ENCODE results near the gene GBF1. TPM values are rescaled to one million over a fixed set of nuclear protein-coding genes. Genes with fewer than 3 reads are reported as not detected.
A peak's percentile ranks its signal among the peaks of the same experiment; 100 is the strongest.

GBF1 gene
- total and polyA plus RNA-seq, 11 donors, result 15.5 to 70.0 (median 48.2) TPM

DNA sequence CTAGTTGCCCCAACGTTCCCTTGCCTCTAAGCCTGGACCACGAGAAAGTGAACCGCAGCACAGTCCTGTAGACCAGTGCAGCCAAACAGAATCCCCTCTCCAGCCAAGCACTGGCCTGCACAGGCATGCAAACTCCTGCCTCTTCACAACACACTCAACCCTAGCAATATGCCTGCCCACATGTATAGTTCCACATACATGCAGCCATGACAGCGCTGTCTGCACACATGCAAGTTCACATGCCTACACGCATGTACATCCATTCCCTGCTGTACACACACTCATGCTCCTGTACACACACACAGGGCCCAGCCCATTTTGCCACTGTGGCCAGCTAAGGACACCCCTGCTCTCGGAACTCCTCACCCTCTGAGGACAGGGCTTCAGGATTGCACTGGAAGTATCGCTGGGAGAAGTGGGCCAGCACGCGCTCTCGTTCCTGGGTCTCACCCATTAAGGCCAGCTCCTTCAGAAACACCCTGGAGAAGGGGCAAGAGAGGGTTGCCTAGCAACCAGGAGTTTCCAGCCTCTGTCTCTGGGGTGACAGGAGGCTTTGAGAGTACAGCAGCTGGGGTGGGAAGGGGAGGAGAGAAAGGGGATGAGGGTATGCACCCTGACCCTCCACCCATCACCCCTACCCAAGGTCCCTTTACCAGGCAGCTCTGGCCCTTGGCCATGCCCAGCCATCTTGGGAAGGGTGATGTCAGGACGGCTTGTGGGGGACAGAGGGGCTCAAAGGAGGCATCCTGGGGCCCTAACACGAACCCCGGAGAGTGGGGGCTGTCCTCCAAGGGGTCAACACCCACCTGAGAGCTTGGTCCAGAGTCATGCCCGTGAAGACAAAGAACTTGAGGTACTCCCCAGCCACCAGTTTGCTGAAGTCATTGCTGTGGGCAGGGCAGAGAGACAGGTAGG lies 166.3 kb downstream of the GBF1 start:
- WGBS, 4 donors, result 76 to 82% (median 81%) methylated on average over 12 to 14 of the region's 14 CpGs
- Histone ChIP-seq H3K27ac (peak overlapping the region in 1 of 12 donors; percentile 99), H3K4me1 (peaks cover 0 to 26% (median 9%) of the 10 kb centered on the region in 12 donors), H3K36me3 (no peaks in the 10 kb centered on the region), H3K9me3 (no peaks in the 10 kb centered on the region), H3K27me3 (peaks cover 28 to 89% (median 49%) of the 10 kb centered on the region in 9 donors), H3K4me3 (no peak overlapping the region)
- intact Hi-C loops (cut with DNase I), result loop anchor here in 1 of 10 donors (10.0 kb wide), 1 partner anchor 247 kb away; no protein-coding TSS in a partner anchor
- ATAC-seq (no peak), DNase-seq (no peak)
- TF ChIP-seq, protein P1, sequence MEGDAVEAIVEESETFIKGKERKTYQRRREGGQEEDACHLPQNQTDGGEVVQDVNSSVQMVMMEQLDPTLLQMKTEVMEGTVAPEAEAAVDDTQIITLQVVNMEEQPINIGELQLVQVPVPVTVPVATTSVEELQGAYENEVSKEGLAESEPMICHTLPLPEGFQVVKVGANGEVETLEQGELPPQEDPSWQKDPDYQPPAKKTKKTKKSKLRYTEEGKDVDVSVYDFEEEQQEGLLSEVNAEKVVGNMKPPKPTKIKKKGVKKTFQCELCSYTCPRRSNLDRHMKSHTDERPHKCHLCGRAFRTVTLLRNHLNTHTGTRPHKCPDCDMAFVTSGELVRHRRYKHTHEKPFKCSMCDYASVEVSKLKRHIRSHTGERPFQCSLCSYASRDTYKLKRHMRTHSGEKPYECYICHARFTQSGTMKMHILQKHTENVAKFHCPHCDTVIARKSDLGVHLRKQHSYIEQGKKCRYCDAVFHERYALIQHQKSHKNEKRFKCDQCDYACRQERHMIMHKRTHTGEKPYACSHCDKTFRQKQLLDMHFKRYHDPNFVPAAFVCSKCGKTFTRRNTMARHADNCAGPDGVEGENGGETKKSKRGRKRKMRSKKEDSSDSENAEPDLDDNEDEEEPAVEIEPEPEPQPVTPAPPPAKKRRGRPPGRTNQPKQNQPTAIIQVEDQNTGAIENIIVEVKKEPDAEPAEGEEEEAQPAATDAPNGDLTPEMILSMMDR (IDR thresholded peaks at IDR 0.05), result no peak
- no peak for TF ChIP-seq POLR2A (IDR thresholded peaks at IDR 0.05)

DNA sequence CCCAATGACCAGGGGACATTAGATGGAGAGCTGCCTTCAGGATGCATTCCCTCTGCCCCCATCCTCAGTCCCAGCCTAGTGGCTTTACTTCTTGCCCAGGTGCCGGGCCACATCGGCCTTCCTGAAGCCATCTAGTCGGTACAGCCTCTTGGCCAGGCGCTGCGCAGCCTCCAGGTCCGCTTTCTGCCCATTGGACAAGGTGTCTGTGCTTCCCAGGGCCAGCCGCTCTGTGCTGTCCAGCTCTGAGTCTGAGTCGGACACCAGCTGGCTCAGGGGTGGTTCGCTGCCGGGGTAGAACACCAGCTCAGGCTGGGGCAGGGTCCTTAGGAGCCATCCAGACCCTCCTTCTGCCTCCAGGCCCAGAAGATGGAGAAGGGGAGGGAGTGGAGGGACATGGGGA lies 167.0 kb downstream of the GBF1 start:
- intact Hi-C loops (cut with DNase I), result loop anchor here in 1 of 10 donors (10.0 kb wide), 1 partner anchor 247 kb away; no protein-coding TSS in a partner anchor
- ATAC-seq (no peak), DNase-seq (no peak)
- Histone ChIP-seq H3K4me3 (no peak overlapping the region), H3K27ac (no peak overlapping the region), H3K9me3 (no peaks in the 10 kb centered on the region), H3K36me3 (no peaks in the 10 kb centered on the region), H3K27me3 (peaks cover 28 to 95% (median 49%) of the 10 kb centered on the region in 9 donors), H3K4me1 (peaks cover 0 to 26% (median 9%) of the 10 kb centered on the region in 12 donors)
- TF ChIP-seq, protein P1 (IDR thresholded peaks at IDR 0.05), result no peak
- no peak for TF ChIP-seq POLR2A (IDR thresholded peaks at IDR 0.05)
- 85 to 100% (median 90%) methylated on average over 2 to 10 of the region's 10 CpGs for WGBS, 4 donors

DNA sequence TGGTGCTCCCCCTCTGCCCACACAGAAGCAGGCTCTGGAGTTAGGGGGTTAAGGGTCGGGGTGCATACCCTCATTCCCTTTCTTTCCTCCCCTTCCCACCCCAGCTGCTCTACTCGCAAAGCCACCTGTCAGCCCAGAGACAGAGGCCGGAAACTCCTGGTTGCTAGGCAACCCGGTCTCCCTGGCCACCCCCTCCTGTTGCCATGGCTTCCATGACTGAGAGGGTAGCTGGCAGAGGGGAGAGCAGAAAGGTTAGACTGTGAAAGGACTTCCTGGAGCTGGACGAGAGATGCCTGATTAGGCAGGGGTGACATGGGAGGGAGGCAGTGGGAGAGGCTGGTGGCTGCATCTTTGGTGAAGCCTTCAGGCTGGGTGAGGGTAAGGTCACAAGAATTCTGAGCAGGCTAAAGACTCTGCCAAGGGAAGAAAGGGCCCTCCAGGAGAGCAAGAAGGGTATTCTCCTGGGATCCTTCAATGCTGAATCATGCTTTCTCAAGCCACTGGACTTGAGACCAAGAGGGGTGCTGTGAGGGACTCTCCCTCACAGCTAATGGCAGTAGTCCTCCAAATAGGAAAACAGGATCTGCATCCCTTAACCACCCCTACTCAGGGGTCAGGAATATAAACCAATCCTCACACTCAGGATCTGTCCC lies 167.8 kb downstream of the GBF1 start:
- Histone ChIP-seq H3K36me3 (no peaks in the 10 kb centered on the region), H3K9me3 (no peaks in the 10 kb centered on the region), H3K4me3 (no peak overlapping the region), H3K4me1 (peaks cover 0 to 26% (median 9%) of the 10 kb centered on the region in 12 donors), H3K27ac (no peak overlapping the region), H3K27me3 (peaks cover 28 to 94% (median 55%) of the 10 kb centered on the region in 9 donors)
- 13 to 24% (median 15%) methylated on average over 5 of the region's 5 CpGs for WGBS, 4 donors
- intact Hi-C loops (cut with DNase I), result loop anchor here in 1 of 10 donors (10.0 kb wide), 1 partner anchor 248 kb away; no protein-coding TSS in a partner anchor
- no peak for TF ChIP-seq POLR2A (IDR thresholded peaks at IDR 0.05)
- TF ChIP-seq, protein P1 (IDR thresholded peaks at IDR 0.05), result no peak
- ATAC-seq, result no peak
- DNase-seq, result no peak
